ENCODE data around the gene NAGS.
"Not testable (repeated sequence)": the region's sequence is repeated elsewhere in the genome, so short reads cannot be mapped to it uniquely, and the experiment has no call there.

The NAGS gene

DNA sequence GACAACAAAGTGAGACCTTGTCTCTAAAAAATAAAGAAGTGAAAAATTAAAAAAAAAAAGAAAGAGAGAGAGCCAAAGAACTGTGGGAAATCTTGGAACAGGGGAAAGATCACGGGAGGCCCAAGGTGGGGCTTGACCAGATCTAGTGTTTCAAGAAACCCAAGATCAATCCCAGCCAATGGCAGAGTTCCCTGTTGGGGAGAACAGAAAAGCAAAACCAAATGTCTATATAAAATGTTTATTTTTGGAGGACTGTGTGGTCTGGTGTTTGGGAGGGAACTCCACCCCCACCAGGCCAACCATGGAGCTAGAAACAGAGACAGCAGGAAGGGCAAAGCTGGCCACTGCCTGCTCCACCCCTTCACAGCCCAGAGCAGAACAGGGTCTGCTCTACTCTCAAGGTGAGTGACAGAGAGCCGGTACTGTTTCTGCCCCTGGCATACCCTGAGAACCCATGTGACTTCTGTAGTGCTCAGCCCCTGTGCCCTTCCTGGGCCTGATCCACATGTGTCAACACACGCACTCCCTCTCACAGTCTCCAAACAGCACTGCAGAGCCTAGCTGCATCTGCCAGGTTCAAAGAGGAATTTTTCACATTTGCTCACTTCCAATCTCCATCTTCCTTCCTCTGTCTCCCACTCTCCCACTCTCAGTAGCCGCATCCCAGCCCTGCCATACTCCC lies 6.7 kb downstream of the NAGS start:
- no peak overlapping the region for H3K4me3 ChIP-seq (ENCODE audit: low read length)
- H3K9me3 ChIP-seq (replicated peaks; ENCODE audit: low read length) = no peaks in the 10 kb centered on the region
- peaks cover 34% of the 10 kb centered on the region for H3K4me1 ChIP-seq (ENCODE audit: control insufficient read depth, insufficient read depth, low read length)
- H3K27me3 ChIP-seq (ENCODE audit: control insufficient read depth, insufficient read depth, low read length) = no peaks in the 10 kb centered on the region
- peaks cover 36% of the 10 kb centered on the region for H3K36me3 ChIP-seq (ENCODE audit: insufficient read depth, low read length)
- H3K4me2 ChIP-seq (ENCODE audit: low read length) = no peak overlapping the region
- no peak overlapping the region for H3K9ac ChIP-seq (ENCODE audit: low read depth, low read length)

DNA sequence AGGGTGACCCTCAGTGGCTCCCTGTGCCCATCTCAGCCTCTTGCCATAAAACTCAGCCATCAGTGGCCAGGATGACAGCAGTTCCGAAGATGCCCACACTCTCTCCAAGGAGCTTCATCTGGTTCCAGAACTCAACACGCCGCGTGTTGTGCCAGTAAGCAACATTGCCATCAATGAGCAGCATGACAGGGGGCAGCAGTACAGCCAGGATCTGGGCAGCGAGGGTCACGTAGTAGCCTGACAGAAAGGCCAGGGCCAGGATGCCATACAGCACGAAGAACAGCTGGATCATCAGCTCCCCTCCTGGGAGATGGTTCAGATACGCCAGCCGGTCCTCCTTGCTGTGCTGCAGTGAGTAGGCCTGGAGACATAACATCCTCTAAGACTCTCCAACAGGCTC lies 7.5 kb downstream of the NAGS start:
- no peak overlapping the region for H3K4me3 ChIP-seq (ENCODE audit: low read length)
- H3K36me3 ChIP-seq (ENCODE audit: insufficient read depth, low read length) = peaks cover 36% of the 10 kb centered on the region
- H3K4me1 ChIP-seq (ENCODE audit: control insufficient read depth, insufficient read depth, low read length) = peaks cover 30% of the 10 kb centered on the region
- no peak overlapping the region for H3K4me2 ChIP-seq (ENCODE audit: low read length)
- no peaks in the 10 kb centered on the region for H3K9me3 ChIP-seq (replicated peaks; ENCODE audit: low read length)
- no peak overlapping the region for H3K9ac ChIP-seq (ENCODE audit: low read depth, low read length)
- no peaks in the 10 kb centered on the region for H3K27me3 ChIP-seq (ENCODE audit: control insufficient read depth, insufficient read depth, low read length)

DNA sequence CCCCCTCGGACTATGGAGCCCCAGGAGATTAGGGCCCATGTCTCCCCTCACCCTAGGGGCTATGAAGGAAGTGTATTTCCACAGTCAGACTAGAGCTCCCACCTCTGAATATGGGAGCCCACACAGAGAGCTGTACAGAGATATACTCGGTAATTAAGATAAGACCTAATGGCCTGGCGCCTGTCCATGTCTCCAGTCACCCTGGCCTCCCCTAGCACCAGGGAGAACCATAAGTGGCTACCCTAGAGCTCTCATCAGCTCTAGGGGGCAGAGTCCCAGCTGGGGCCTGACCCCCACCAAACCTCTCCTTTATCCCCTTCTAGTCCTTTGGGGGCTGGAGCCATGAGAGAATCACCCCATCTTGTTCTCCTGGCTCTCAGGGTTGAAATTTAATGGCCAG lies 8.0 kb downstream of the NAGS start:
- H3K4me2 ChIP-seq (ENCODE audit: low read length) = no peak overlapping the region
- H3K36me3 ChIP-seq (ENCODE audit: insufficient read depth, low read length) = peaks cover 33% of the 10 kb centered on the region
- H3K4me3 ChIP-seq (ENCODE audit: low read length) = no peak overlapping the region
- H3K9me3 ChIP-seq (replicated peaks; ENCODE audit: low read length) = no peaks in the 10 kb centered on the region
- H3K9ac ChIP-seq (ENCODE audit: low read depth, low read length) = no peak overlapping the region
- peaks cover 25% of the 10 kb centered on the region for H3K4me1 ChIP-seq (ENCODE audit: control insufficient read depth, insufficient read depth, low read length)
- no peaks in the 10 kb centered on the region for H3K27me3 ChIP-seq (ENCODE audit: control insufficient read depth, insufficient read depth, low read length)

DNA sequence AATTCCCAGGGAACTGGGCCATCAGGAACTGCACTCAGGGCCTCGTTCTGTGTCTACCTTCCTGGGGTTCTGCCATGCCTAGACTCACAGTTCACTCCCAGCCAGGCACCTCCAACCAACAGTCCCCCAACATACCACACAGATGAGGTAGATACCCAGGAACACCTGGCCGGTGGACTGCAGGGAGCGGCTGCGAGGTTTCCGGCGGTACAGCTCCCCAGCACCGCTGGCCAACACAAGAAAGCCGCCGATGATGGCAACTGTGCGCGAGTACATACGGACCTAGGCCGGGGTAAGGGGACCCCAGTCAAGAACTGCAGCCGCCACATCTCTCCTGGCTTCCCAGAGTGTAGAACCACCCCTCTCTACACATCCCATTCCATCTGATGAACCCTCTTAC lies 8.5 kb downstream of the NAGS start:
- Histone ChIP-seq H3K4me3 (ENCODE audit: low read length) (no peak overlapping the region), H3K9me3 (replicated peaks; ENCODE audit: low read length) (no peaks in the 10 kb centered on the region), H3K4me1 (ENCODE audit: control insufficient read depth, insufficient read depth, low read length) (peaks cover 20% of the 10 kb centered on the region), H3K4me2 (ENCODE audit: low read length) (no peak overlapping the region), H3K27me3 (ENCODE audit: control insufficient read depth, insufficient read depth, low read length) (no peaks in the 10 kb centered on the region), H3K9ac (ENCODE audit: low read depth, low read length) (no peak overlapping the region), H3K36me3 (ENCODE audit: insufficient read depth, low read length) (peaks cover 30% of the 10 kb centered on the region)

DNA sequence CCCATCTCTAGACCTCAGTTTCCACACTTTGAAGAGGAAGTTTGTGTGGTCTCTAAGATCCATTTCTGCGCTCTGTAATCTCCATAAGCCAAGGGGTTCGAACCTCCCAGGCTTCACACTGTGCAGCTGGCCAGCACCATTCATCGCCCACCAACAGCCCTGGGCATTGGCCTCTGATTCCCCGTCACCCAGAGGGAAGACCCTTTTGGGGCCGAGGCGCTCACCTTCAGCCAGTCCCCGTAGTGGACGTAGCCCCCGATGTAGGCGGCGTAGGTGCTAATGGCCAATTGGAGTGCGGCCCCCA lies 9.7 kb downstream of the NAGS start:
- Histone ChIP-seq H3K9ac (ENCODE audit: low read depth, low read length) (peak overlapping the region; percentile 91), H3K36me3 (ENCODE audit: insufficient read depth, low read length) (peaks cover 21% of the 10 kb centered on the region), H3K4me2 (ENCODE audit: low read length) (peak overlapping the region; percentile 83), H3K4me1 (ENCODE audit: control insufficient read depth, insufficient read depth, low read length) (peaks cover 13% of the 10 kb centered on the region), H3K9me3 (replicated peaks; ENCODE audit: low read length) (no peaks in the 10 kb centered on the region), H3K27me3 (ENCODE audit: control insufficient read depth, insufficient read depth, low read length) (no peaks in the 10 kb centered on the region), H3K4me3 (ENCODE audit: low read length) (peak overlapping the region; percentile 89)

DNA sequence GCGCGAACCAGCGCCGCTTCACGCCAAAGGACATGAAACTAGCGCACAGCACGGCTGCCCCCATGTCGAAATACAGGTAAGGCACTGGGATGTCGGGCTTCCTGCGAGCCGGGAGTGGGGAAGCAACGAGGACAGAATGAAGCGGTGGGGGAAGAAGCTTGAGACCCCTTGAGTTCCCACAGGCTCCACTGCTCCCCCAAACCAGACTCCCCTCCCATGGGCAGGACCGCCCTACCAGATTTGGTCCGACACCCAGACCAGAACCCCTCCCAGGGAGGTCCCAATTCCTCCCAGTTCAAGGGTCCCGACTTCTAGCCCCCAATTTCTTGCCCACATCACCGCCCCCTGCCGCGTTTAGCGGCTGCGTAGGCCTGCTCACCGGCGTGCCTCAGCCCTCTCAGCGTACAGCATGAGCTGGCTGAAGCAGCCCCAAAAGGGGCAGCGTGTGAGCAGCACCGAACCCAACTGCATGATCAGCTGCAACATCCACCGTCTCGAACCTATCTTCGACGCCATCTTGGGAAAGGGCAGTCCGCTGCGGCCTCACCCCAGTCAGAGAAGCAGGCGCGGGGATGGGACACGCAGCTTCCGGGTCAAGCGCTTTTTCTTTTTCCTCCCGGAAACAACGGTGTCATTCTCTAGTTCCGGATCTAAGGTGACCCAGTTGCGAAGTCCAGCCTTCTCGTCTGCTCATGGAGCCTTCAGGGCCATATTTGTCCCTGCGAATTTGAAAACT lies 10.2 kb downstream of the NAGS start, which contains the start of gene TMEM101:
Gene TMEM101, minus strand, starts transcription at position 527 of the 736 bp plus-strand sequence. Its CDS starts 11 bp downstream, at position 516.
- H3K9me3 ChIP-seq (replicated peaks; ENCODE audit: low read length) = no peaks in the 10 kb centered on the region
- H3K36me3 ChIP-seq (ENCODE audit: insufficient read depth, low read length) = peaks cover 16% of the 10 kb centered on the region
- peak within 1 kb of the TSS; percentile 91 for H3K9ac ChIP-seq (ENCODE audit: low read depth, low read length)

DNA sequence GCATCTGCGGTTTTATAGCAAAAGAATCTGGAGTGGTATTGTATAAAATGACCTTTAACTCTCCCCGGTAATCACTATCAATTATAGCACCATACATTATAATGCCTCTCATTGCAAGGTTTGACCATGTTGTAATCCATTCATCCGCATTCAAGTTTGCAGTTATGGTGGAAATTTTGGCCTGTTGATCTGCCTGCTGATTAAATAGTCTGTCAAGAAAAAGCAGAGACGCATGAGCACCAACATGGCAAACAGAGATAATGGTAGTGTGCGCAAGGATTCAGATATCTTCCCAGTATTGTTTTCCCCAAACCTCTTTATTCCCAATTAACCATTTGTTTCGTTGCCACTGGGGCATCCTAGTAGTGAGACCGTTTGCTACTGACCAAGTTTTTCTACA lies 16.8 kb downstream of the NAGS start:
- not testable (repeated sequence) for H3K4me3 ChIP-seq (ENCODE audit: low read length); H3K4me2 ChIP-seq (ENCODE audit: low read length); H3K9ac ChIP-seq (ENCODE audit: low read depth, low read length); H3K27me3 ChIP-seq (ENCODE audit: control insufficient read depth, insufficient read depth, low read length); H3K4me1 ChIP-seq (ENCODE audit: control insufficient read depth, insufficient read depth, low read length); H3K9me3 ChIP-seq (replicated peaks; ENCODE audit: low read length)
- peaks cover 26% of the 10 kb centered on the region for H3K36me3 ChIP-seq (ENCODE audit: insufficient read depth, low read length)

More for the DNA sequence above, 10.2 kb downstream of the NAGS start, which contains the start of gene TMEM101:
- peak within 1 kb of the TSS; percentile 89 for H3K4me3 ChIP-seq (ENCODE audit: low read length)
- H3K4me1 ChIP-seq (ENCODE audit: control insufficient read depth, insufficient read depth, low read length) = peaks cover 8% of the 10 kb centered on the region
- H3K4me2 ChIP-seq (ENCODE audit: low read length) = peak within 1 kb of the TSS; percentile 86
- no peaks in the 10 kb centered on the region for H3K27me3 ChIP-seq (ENCODE audit: control insufficient read depth, insufficient read depth, low read length)

DNA sequence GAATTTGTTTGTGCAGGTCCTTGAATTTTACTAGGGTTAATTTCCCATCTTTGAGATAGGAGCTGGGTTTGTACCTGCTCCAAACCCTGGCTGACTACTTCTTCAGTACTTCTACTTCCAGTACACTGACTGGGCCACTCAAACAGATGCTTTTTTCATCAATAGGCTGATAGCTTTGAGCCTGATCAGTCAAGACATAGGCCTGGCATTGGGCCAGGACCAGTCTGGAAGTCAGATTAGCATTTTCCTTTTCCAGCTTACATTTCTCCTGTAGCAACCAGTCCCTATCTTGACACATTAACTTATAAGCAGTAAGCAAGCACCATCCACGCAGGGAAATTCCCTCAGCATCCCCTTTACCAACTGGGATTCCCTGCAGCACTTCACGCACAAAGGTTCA lies 17.8 kb downstream of the NAGS start:
- no peaks in the 10 kb centered on the region for H3K27me3 ChIP-seq (ENCODE audit: control insufficient read depth, insufficient read depth, low read length)
- peaks cover 26% of the 10 kb centered on the region for H3K36me3 ChIP-seq (ENCODE audit: insufficient read depth, low read length)

DNA sequence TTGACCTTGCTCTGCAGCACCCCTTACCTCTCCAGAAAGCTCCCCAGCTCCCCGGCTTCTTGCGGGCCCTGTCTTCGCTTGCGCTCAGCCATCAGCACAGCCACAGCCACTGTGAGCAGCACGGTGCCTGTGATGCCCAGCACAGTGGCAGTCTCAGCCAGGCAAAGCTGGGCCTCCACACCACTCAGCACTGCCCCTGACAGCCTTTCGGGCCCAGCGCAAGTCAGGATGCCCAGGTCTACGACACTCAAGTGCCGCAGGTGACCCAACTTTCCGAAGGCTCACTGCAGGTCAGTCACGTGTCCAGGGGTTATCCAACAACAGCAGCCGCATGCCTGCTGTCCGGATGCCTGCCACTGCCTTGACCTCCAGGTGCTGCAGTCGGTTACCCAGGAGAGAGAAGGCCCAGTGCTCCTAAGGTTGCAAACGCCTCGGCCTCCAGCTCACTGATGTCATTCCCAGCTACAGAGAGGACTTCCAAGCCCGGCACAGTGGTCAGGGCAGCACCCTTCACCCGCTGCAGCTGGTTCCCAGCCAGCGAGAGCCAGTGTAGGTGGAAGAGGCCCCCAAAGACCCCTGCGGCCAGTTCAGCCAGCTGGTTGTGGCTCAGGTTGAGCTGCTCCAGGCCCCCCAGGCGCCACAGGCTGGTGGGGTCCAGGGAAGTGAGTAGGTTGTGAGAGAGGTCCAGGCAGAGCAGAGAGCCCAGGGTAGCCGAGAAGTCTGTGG lies 19.3 kb downstream of the NAGS start:
- H3K4me3 ChIP-seq (ENCODE audit: low read length) = no peak overlapping the region
- no peaks in the 10 kb centered on the region for H3K4me1 ChIP-seq (ENCODE audit: control insufficient read depth, insufficient read depth, low read length)
- no peak overlapping the region for H3K4me2 ChIP-seq (ENCODE audit: low read length)
- H3K9ac ChIP-seq (ENCODE audit: low read depth, low read length) = no peak overlapping the region
- no peaks in the 10 kb centered on the region for H3K27me3 ChIP-seq (ENCODE audit: control insufficient read depth, insufficient read depth, low read length)
- H3K9me3 ChIP-seq (replicated peaks; ENCODE audit: low read length) = no peaks in the 10 kb centered on the region
- H3K36me3 ChIP-seq (ENCODE audit: insufficient read depth, low read length) = peaks cover 25% of the 10 kb centered on the region

More for the DNA sequence above, 17.8 kb downstream of the NAGS start:
- Histone ChIP-seq H3K4me3 (ENCODE audit: low read length) (no peak overlapping the region), H3K9me3 (replicated peaks; ENCODE audit: low read length) (no peaks in the 10 kb centered on the region), H3K9ac (ENCODE audit: low read depth, low read length) (no peak overlapping the region), H3K4me1 (ENCODE audit: control insufficient read depth, insufficient read depth, low read length) (no peaks in the 10 kb centered on the region), H3K4me2 (ENCODE audit: low read length) (no peak overlapping the region)

DNA sequence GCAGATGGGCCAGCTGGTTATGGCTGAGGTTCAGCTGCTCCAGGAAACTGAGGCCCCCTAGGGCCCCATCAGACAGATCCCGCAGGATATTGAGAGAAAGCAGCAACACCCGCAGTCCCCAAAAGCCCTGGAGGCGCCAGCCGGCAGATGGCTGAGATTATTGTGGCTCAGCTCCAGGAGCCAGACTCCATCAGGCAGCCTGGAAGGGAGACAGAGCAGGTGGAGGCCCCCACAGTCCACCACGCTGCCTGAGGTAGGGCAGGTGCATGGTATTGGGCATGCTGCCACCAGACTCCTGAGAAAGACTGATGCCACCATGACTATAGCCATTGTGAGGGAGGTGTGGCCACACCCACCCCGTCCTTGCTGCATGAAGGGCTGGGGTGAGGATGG lies 19.8 kb downstream of the NAGS start:
- Histone ChIP-seq H3K9me3 (replicated peaks; ENCODE audit: low read length) (no peaks in the 10 kb centered on the region), H3K4me1 (ENCODE audit: control insufficient read depth, insufficient read depth, low read length) (no peaks in the 10 kb centered on the region), H3K36me3 (ENCODE audit: insufficient read depth, low read length) (peaks cover 25% of the 10 kb centered on the region), H3K4me3 (ENCODE audit: low read length) (no peak overlapping the region), H3K9ac (ENCODE audit: low read depth, low read length) (no peak overlapping the region), H3K4me2 (ENCODE audit: low read length) (no peak overlapping the region), H3K27me3 (ENCODE audit: control insufficient read depth, insufficient read depth, low read length) (no peaks in the 10 kb centered on the region)

DNA sequence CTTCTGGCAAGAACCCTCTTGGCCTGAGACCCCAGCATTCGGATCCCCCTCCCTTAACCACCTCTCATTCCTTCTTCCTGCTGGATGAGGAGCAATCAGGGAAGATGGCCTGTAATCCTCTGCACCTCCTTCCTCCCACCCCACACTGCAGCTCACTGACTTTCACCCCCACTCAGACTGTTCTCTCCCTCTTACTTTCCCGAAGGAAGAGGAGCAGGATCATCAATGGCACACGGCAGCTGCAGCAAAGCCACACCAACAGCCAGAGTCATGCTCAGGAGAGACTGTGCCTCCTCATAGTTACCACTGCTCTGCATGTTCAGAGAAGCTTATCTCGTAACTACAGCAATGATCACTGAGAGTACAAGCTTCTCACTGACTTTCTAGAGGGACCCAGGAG lies 20.4 kb downstream of the NAGS start:
- no peak overlapping the region for H3K4me2 ChIP-seq (ENCODE audit: low read length)

More for the DNA sequence above, 20.4 kb downstream of the NAGS start:
- H3K27me3 ChIP-seq (ENCODE audit: control insufficient read depth, insufficient read depth, low read length) = no peaks in the 10 kb centered on the region
- no peak overlapping the region for H3K4me3 ChIP-seq (ENCODE audit: low read length)
- no peaks in the 10 kb centered on the region for H3K4me1 ChIP-seq (ENCODE audit: control insufficient read depth, insufficient read depth, low read length)
- H3K9me3 ChIP-seq (replicated peaks; ENCODE audit: low read length) = no peaks in the 10 kb centered on the region
- no peak overlapping the region for H3K9ac ChIP-seq (ENCODE audit: low read depth, low read length)
- H3K36me3 ChIP-seq (ENCODE audit: insufficient read depth, low read length) = peaks cover 29% of the 10 kb centered on the region

All from skeletal muscle satellite cell (primary cell).